ENCODE data around the gene SUMF2.
"Not testable (repeated sequence)": the region's sequence is repeated elsewhere in the genome, so short reads cannot be mapped to it uniquely, and the experiment has no call there.

DNA sequence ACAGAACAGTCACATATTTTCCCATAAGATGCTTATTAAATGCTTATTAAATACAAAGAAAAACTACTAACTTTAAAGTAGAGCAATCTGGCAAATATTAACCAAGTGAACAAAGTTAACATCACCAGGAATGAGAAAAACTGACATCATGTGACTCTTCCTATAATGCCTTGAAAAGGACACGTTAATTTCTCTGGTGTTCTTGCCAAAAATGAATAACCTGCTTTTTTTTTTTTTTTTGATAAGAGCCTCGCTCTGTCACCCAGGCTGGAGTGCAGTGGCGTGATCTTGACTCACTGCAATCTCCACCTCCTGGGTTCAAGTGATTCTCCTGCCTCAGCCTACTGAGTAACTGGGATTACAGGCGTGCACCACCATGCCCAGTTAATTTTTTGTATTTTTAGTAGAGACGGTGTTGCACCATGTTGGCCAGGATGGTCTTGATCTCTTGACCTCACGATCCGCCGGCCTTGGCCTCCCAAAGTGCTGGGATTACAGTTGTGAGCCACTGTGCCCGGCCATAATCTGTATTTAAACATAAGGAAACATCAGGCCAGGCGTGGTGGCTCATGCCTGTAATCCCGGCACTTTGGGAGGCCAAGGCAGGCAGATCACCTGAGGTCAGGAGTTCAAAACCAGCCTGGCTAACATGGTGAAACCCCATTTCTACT lies 16.5 kb upstream of the SUMF2 start:
- not testable (repeated sequence) for TF ChIP-seq MAZ (IDR thresholded peaks at IDR 0.05; ENCODE audit: borderline replicate concordance, low read depth, low read length); CTCF (conservative IDR thresholded peaks at IDR 0.05; ENCODE audit: low read depth, low read length); POLR2A (IDR thresholded peaks at IDR 0.05; ENCODE audit: low read depth, low read length); RCOR1 (IDR thresholded peaks at IDR 0.05; ENCODE audit: insufficient replicate concordance, low read length); BHLHE40 (IDR thresholded peaks at IDR 0.05; ENCODE audit: low read depth, low read length); MAFK (IDR thresholded peaks at IDR 0.05; ENCODE audit: low read depth, low read length); CEBPB (IDR thresholded peaks at IDR 0.05; ENCODE audit: low read depth, low read length); RFX5 (IDR thresholded peaks at IDR 0.05; ENCODE audit: low read depth, low read length); MXI1 (IDR thresholded peaks at IDR 0.05; ENCODE audit: borderline replicate concordance, low read depth, low read length); ELK1 (IDR thresholded peaks at IDR 0.05; ENCODE audit: borderline replicate concordance, low read depth, low read length)
